ENCODE results near the gene LHPP. TPM values are rescaled to one million over a fixed set of nuclear protein-coding genes. Genes with fewer than 3 reads are reported as not detected.

The LHPP gene
- total RNA-seq, 1 donor from 2014 or later, result 4.2 TPM

DNA sequence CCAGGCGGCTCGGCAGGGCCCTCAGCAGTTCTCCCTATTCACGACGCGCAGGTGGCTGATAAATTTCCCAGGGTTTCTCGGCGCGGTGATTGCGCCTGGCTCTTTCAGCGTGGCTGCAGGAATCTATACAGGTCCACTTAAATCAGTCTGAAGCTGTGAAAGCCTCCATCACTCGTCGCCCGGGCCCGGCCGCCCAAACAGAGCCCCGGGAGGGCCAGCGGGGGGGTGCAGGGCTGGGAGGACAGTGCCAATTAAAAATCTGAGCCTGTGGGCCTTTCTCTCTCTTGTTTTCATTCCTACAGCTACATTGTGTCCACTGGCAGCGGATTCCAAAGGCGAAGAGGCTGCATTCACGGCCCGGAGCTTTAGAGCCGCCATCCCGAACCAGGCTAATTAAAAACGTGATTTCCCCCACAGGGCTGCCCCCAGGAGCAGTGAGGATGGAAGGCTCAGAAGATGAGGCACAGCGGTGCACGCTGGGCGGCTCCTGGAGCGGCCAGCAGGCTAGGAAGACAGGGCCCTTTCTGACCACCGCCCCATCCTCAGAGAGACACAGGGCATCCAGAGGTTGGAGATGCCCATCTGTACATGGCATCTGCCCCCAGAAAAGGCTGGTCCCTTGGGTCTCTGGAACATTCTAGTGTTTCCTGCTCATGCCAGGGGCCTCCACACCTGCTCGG is 181.8 kb downstream of the LHPP start:
- TF ChIP-seq, protein P1, sequence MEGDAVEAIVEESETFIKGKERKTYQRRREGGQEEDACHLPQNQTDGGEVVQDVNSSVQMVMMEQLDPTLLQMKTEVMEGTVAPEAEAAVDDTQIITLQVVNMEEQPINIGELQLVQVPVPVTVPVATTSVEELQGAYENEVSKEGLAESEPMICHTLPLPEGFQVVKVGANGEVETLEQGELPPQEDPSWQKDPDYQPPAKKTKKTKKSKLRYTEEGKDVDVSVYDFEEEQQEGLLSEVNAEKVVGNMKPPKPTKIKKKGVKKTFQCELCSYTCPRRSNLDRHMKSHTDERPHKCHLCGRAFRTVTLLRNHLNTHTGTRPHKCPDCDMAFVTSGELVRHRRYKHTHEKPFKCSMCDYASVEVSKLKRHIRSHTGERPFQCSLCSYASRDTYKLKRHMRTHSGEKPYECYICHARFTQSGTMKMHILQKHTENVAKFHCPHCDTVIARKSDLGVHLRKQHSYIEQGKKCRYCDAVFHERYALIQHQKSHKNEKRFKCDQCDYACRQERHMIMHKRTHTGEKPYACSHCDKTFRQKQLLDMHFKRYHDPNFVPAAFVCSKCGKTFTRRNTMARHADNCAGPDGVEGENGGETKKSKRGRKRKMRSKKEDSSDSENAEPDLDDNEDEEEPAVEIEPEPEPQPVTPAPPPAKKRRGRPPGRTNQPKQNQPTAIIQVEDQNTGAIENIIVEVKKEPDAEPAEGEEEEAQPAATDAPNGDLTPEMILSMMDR (IDR thresholded peaks at IDR 0.05; ENCODE audit: unreplicated experiment), result no peak
- no peak for DNase-seq (ENCODE audit: low spot score)
- H3K4me1 Mint-ChIP-seq (ENCODE audit: unreplicated experiment), result peaks cover 38% of the 10 kb centered on the region
- no peaks in the 10 kb centered on the region for H3K9me3 Mint-ChIP-seq (ENCODE audit: unreplicated experiment)
- H3K4me3 Mint-ChIP-seq (ENCODE audit: unreplicated experiment), result no peak overlapping the region
- no peak overlapping the region for H3K27ac Mint-ChIP-seq (ENCODE audit: unreplicated experiment)
- H3K27me3 Mint-ChIP-seq (ENCODE audit: unreplicated experiment), result no peaks in the 10 kb centered on the region
- peaks cover 8% of the 10 kb centered on the region for H3K36me3 Mint-ChIP-seq (ENCODE audit: low read depth, unreplicated experiment)

DNA sequence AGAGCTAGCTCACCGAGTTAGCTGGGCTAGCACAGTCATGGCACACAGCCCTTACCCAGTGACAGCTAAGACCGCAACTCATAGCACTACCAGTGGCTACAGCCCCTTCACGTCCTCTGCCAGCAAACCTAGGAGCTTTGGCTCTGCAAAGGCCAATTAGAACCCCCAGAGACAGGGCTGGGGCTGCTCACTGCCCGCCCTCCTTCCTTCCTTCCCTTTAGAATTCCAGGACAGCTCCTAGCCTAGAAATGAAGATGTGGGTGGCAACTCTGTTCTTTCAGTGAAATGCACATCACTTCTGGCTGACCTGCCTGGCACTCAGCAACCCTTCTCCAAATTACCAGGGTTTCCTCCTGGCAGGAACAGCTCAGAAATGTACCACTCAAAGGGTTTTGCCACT is 182.6 kb downstream of the LHPP start:
- no peak overlapping the region for H3K27ac Mint-ChIP-seq (ENCODE audit: unreplicated experiment)
- H3K36me3 Mint-ChIP-seq (ENCODE audit: low read depth, unreplicated experiment), result peaks cover 8% of the 10 kb centered on the region
- DNase-seq (ENCODE audit: low spot score), result no peak
- H3K9me3 Mint-ChIP-seq (ENCODE audit: unreplicated experiment), result no peaks in the 10 kb centered on the region
- H3K4me1 Mint-ChIP-seq (ENCODE audit: unreplicated experiment), result peaks cover 43% of the 10 kb centered on the region
- H3K27me3 Mint-ChIP-seq (ENCODE audit: unreplicated experiment), result no peaks in the 10 kb centered on the region
- TF ChIP-seq, protein P1 (IDR thresholded peaks at IDR 0.05; ENCODE audit: unreplicated experiment), result no peak
- no peak overlapping the region for H3K4me3 Mint-ChIP-seq (ENCODE audit: unreplicated experiment)

DNA sequence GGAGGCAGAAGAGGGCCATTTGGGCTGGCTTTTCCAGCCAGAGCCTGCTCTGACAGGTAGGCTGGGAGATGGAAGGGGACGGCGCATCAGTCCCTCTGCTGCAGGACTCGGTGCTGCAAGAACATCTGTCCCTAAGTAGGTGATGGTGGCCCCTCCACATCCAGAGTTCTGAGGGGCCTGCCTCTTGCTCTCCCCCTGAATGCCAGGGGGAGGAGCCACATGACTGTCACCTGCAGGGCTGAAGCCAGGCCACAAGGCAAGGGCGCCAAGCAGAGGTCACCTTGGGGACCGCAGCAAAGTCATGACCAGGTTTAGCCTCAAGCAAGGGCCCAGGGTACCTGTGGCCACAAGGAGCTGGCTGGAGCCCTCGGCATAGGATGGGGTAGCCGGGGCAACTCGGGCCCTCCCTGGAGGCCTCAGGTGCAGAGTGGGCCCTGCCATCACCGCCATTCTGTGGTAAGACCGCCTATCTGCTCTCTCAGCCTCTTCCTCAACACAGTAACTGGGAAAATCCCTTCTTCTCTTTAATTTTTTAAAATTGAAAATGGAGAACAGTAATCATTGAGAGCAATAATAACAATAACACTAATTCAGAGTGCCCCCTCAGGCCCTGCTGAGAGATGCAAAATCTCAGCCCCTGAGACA is 183.3 kb downstream of the LHPP start:
- TF ChIP-seq, protein P1 (IDR thresholded peaks at IDR 0.05; ENCODE audit: unreplicated experiment), result no peak
- no peak overlapping the region for H3K27ac Mint-ChIP-seq (ENCODE audit: unreplicated experiment)
- no peak overlapping the region for H3K4me3 Mint-ChIP-seq (ENCODE audit: unreplicated experiment)
- H3K9me3 Mint-ChIP-seq (ENCODE audit: unreplicated experiment), result no peaks in the 10 kb centered on the region
- H3K27me3 Mint-ChIP-seq (ENCODE audit: unreplicated experiment), result no peaks in the 10 kb centered on the region
- no peak for DNase-seq (ENCODE audit: low spot score)
- peaks cover 8% of the 10 kb centered on the region for H3K36me3 Mint-ChIP-seq (ENCODE audit: low read depth, unreplicated experiment)
- peaks cover 49% of the 10 kb centered on the region for H3K4me1 Mint-ChIP-seq (ENCODE audit: unreplicated experiment)

DNA sequence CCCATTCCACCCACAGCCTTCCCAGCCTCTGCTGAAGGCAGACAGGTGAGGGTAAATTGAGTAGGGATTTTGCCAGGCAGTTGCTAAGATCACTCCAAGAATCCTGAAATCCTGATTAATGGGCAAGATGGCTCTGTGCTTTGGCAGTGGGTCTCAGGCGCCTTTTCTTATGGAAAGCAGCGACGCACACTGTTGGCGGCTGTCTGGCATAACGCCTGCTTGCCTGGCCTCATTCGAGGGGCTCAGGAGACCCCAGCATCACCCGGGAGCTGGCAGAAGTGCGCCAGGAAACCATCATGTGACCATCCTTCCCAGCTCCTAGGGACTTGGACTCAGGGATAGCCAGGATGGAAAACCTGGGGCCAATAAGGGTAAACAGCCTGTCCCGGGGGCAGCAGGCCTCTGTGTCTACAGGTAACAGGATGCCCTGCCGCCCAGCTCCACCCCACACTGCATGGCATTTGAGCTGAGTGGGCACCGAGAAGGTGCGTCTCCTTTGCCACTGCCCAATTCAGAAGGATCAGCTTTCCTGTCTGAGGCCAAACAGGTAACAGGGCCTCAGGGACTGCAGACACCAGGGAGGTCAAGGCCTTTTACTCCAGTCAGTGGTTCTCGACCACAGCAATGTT is 184.0 kb downstream of the LHPP start:
- Mint-ChIP-seq H3K27ac (ENCODE audit: unreplicated experiment) (no peak overlapping the region), H3K27me3 (ENCODE audit: unreplicated experiment) (peaks cover 2% of the 10 kb centered on the region), H3K4me1 (ENCODE audit: unreplicated experiment) (peaks cover 48% of the 10 kb centered on the region), H3K36me3 (ENCODE audit: low read depth, unreplicated experiment) (peaks cover 8% of the 10 kb centered on the region), H3K4me3 (ENCODE audit: unreplicated experiment) (no peak overlapping the region), H3K9me3 (ENCODE audit: unreplicated experiment) (no peaks in the 10 kb centered on the region)
- DNase-seq (ENCODE audit: low spot score), result no peak
- TF ChIP-seq, protein P1 (IDR thresholded peaks at IDR 0.05; ENCODE audit: unreplicated experiment), result no peak

Measured in endothelial cell (in vitro differentiated cells).